Measurements from ENCODE around the gene MUL1. TPM values are rescaled to one million over a fixed set of nuclear protein-coding genes. Genes with fewer than 3 reads are reported as not detected.

The MUL1 gene
- total and polyA plus RNA-seq, 2 of the 8 experiments (the other 6 are each of a cell fraction or from before 2014, with no cell fraction given): 16.4 to 20.8 TPM

DNA sequence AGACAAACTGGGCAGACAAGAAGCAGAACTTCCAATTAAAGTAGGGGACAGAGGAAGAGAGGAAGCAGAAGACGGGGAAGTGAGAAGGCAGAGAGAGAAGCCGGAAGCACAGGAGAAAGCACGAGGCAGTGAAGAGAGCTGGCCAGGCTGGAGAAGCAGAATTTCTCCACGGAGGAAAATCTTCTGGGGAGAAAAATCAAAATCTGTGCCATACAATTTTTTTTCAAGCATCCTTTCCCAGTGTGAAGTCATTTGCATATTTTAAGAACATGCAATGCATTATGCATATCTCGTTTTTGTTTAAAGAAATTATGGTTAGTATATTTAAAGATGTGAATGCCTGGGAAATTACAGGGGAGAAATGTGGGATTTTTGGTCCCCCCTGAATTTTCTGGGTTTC lies 14.6 kb downstream of the MUL1 start:
- Histone ChIP-seq H2AFZ (ENCODE audit: low read length) (no peak overlapping the region), H2BK120ac (replicated peaks; ENCODE audit: low read depth, low read length) (no peak overlapping the region), H3K4me3 (ENCODE audit: extremely low read depth in 1 of 4, insufficient read depth in 2 of 4, low read depth in 3 of 4, low read length in 4 of 4) (no peak overlapping the region), H3K23ac (ENCODE audit: insufficient read length) (no peak overlapping the region), H3K9ac (replicated peaks in 1 of 4; ENCODE audit: extremely low read depth in 1 of 4, low read depth in 3 of 4, low read length in 3 of 4) (no peak overlapping the region), H2AK5ac (ENCODE audit: low read depth, low read length) (0 out of 2 replicates have a peak overlapping the region, but pooled peaks have one; percentile 14), H3K4me2 (ENCODE audit: insufficient read depth in 1 of 2, low read depth in 2 of 2, low read length in 2 of 2) (no peak overlapping the region), H3K27ac (ENCODE audit: low read depth, low read length) (no peak overlapping the region), H4K20me1 (replicated peaks in 1 of 2; ENCODE audit: control insufficient read depth in 1 of 2, insufficient read depth in 2 of 2, low read length in 2 of 2) (no peaks in the 10 kb centered on the region), H3K14ac (ENCODE audit: insufficient read length) (no peak overlapping the region), H2BK5ac (ENCODE audit: low read depth, low read length) (no peak overlapping the region), H2BK15ac (ENCODE audit: low read length) (no peak overlapping the region), H3K23me2 (ENCODE audit: low read depth, low read length) (no peaks in the 10 kb centered on the region; the same call in 1 of the 2 replicates), H3K9me3 (ENCODE audit: insufficient read depth in 2 of 2, low read depth in 1 of 2, low read length in 1 of 2) (no peaks in the 10 kb centered on the region; a peak in 1 of 4 replicates), H3K79me2 (ENCODE audit: control insufficient read depth in 1 of 2, insufficient read depth in 2 of 2, low read length in 2 of 2) (no peaks in the 10 kb centered on the region), H2BK12ac (ENCODE audit: low read depth, low read length) (no peak overlapping the region), H3K27me3 (replicated peaks in 1 of 4; ENCODE audit: control insufficient read depth in 3 of 4, extremely low read depth in 1 of 4, insufficient read depth in 3 of 4, low read length in 3 of 4) (peaks cover 0 to 13% (median 8%) of the 10 kb centered on the region in 4 experiments; a peak in 5 of 7 replicates), H3K79me1 (ENCODE audit: low read depth, low read length) (no peaks in the 10 kb centered on the region), H4K91ac (replicated peaks; ENCODE audit: insufficient read length, low read length) (no peak overlapping the region), H3K18ac (ENCODE audit: extremely low read depth, low read length) (no peak overlapping the region), H4K8ac (ENCODE audit: extremely low read depth, insufficient read depth, low read length) (no peak overlapping the region), H3K4me1 (replicated peaks in 1 of 4; ENCODE audit: control insufficient read depth in 3 of 4, insufficient read depth in 4 of 4, low read length in 3 of 4) (peaks cover 0 to 16% (median 0%) of the 10 kb centered on the region in 4 experiments; a peak in 3 of 7 replicates), H2BK20ac (ENCODE audit: low read length) (peak overlapping the region; percentile 80; the same call in 1 of the 2 replicates), H3K56ac (replicated peaks; ENCODE audit: insufficient read length, low read depth, low read length) (no peak overlapping the region), H3K4ac (replicated peaks; ENCODE audit: insufficient read length, low read depth, low read length) (no peak overlapping the region), H3K36me3 (ENCODE audit: control insufficient read depth in 2 of 4, insufficient read depth in 4 of 4, low read length in 3 of 4) (no peaks in the 10 kb centered on the region), H4K5ac (ENCODE audit: insufficient read length, low read depth, low read length) (no peak overlapping the region)
- no peak for DNase-seq (ENCODE audit: low read depth in 1 of 2, low spot score in 2 of 2)
- ChIA-PET POLR2A (ENCODE audit: partially characterized antibody) (interaction anchor here (1.5 kb wide), 1 partner anchor 9 kb away, joined by 4 read pairs; no protein-coding TSS in a partner anchor), CTCF (ENCODE audit: partially characterized antibody) (interaction anchor here (0.6 to 6.9 kb wide), 40 partner anchors 9 to 535 kb away, joined by 3 to 54 read pairs (median 5); partner anchors contain the start of gene MUL1)
- FAIRE-seq: no peak
- 61% methylated on average over 5 of the region's 5 CpGs; no CpG with 5 or more reads in 1 of the 2 experiments for WGBS, 2 experiments (ENCODE audit: extremely low coverage in 1 of 2, insufficient coverage in 1 of 2, insufficient read length in 1 of 2, insufficient replicate concordance in 2 of 2, low coverage in 1 of 2, low lambda C conversion rate in 2 of 2, missing lambda C conversion rate in 1 of 2)
- no peak for TF ChIP-seq BACH1 (IDR thresholded peaks at IDR 0.05; ENCODE audit: low read length)
- TF ChIP-seq, protein P1, sequence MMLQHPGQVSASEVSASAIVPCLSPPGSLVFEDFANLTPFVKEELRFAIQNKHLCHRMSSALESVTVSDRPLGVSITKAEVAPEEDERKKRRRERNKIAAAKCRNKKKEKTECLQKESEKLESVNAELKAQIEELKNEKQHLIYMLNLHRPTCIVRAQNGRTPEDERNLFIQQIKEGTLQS (IDR thresholded peaks at IDR 0.05; ENCODE audit: insufficient read depth, low read depth, low read length): no peak
- TF ChIP-seq FOSL1 (IDR thresholded peaks at IDR 0.05; ENCODE audit: insufficient read depth, low read depth, low read length): no peak
- no peak for TF ChIP-seq EGR1 (IDR thresholded peaks at IDR 0.05; ENCODE audit: borderline replicate concordance, low read depth, low read length)
- no peak for TF ChIP-seq CBX8 (IDR thresholded peaks at IDR 0.05; ENCODE audit: borderline replicate concordance, low read depth, low read length)
- TF ChIP-seq CHD2 (IDR thresholded peaks at IDR 0.05; ENCODE audit: low read length): no peak
